CD14-positive monocyte (primary cell): ENCODE measurements around the gene ST7L. TPM values are rescaled to one million over a fixed set of nuclear protein-coding genes. Genes with fewer than 3 reads are reported as not detected.

Experiments
- DNase-seq, 3 donors: peaks; one replicate each; pipeline ENCODE4 v3.0.0-alpha.2; 2011 to 2022
- H2AFZ ChIP-seq: 2 replicates; pipeline ENCODE4 v1.6.0; 2012; ENCODE audit warnings: mild to moderate bottlenecking, low read depth, low read length, inconsistent platforms; ENCODE audit not compliant: insufficient read depth, poor library complexity, severe bottlenecking
- H3K27ac ChIP-seq, 2 donors: 1 replicate in 1 of 2; 2 replicates in 1 of 2; pipeline ENCODE4 v1.5.1; 2012 to 2013; ENCODE audit warnings: low read length in 2 of 2, control low read depth in 1 of 2, inconsistent platforms in 1 of 2, low read depth in 1 of 2, mild to moderate bottlenecking in 1 of 2
- H3K27me3 ChIP-seq, 2 donors: one replicate each; pipeline versions ENCODE4 v1.6.0 to v1.6.1; 2011 to 2013; ENCODE audit warnings: low read length in 2 of 2; ENCODE audit not compliant: control insufficient read depth in 2 of 2, insufficient read depth in 2 of 2
- H3K36me3 ChIP-seq, 2 donors: replicated peaks in 1 of 2; 1 replicate in 1 of 2; 2 replicates in 1 of 2; pipeline versions ENCODE4 v1.5.1 to v1.6.1; 2012 to 2013; ENCODE audit warnings: low read length in 2 of 2, control low read depth in 1 of 2, inconsistent platforms in 1 of 2, mild to moderate bottlenecking in 1 of 2; ENCODE audit not compliant: insufficient read depth in 2 of 2, control insufficient read depth in 1 of 2
- H3K4me1 ChIP-seq, 2 donors: 1 replicate in 1 of 2; 2 replicates in 1 of 2; pipeline versions ENCODE4 v1.5.1 to v1.6.1; 2012 to 2013; ENCODE audit warnings: low read length in 2 of 2, control low read depth in 1 of 2, inconsistent platforms in 1 of 2, mild to moderate bottlenecking in 1 of 2, moderate library complexity in 1 of 2; ENCODE audit not compliant: insufficient read depth in 2 of 2, control insufficient read depth in 1 of 2
- H3K4me2 ChIP-seq: replicated peaks from 2 replicates; pipeline ENCODE3; 2012; ENCODE audit warnings: low read length, moderate library complexity, mild to moderate bottlenecking; ENCODE audit not compliant: poor library complexity, severe bottlenecking; ENCODE audit errors: extremely low read depth
- H3K4me3 ChIP-seq, 3 experiments: fragments of 200-600 bp in 1 of 3; sonication (generic) in 1 of 3; replicated peaks in 1 of 3; 1 replicate in 2 of 3; 2 replicates in 1 of 3; pipeline ENCODE4 v1.5.1; 2011 to 2013; ENCODE audit warnings: low read length in 3 of 3, mild to moderate bottlenecking in 3 of 3, control low read depth in 2 of 3, low read depth in 2 of 3, inconsistent platforms in 1 of 3, moderate library complexity in 1 of 3
- H3K79me2 ChIP-seq: 2 replicates; pipeline ENCODE4 v1.6.0; 2012; ENCODE audit warnings: mild to moderate bottlenecking, control low read depth, inconsistent platforms, low read length, moderate library complexity; ENCODE audit not compliant: insufficient read depth
- H3K9ac ChIP-seq: 2 replicates; pipeline ENCODE4 v1.6.0; 2017; ENCODE audit warnings: low read length, mild to moderate bottlenecking; ENCODE audit not compliant: insufficient read depth, poor library complexity, severe bottlenecking
- H3K9me3 ChIP-seq, 2 donors: replicated peaks in 1 of 2; 1 replicate in 1 of 2; 2 replicates in 1 of 2; pipeline versions ENCODE4 v1.5.1 to v1.6.1; 2012 to 2013; ENCODE audit warnings: low read length in 2 of 2, control low read depth in 1 of 2; ENCODE audit not compliant: control insufficient read depth in 1 of 2, insufficient read depth in 1 of 2
- H4K20me1 ChIP-seq: 2 replicates; pipeline ENCODE4 v1.6.0; 2012; ENCODE audit warnings: mild to moderate bottlenecking, low read length, control low read depth, moderate library complexity; ENCODE audit not compliant: insufficient read depth
- H3K27ac Mint-ChIP-seq, 7 donors: one replicate each; pipeline ENCODE4 v1.8.0; 2020; ENCODE audit warnings: mild to moderate bottlenecking in 7 of 7, mixed read lengths in 7 of 7, moderate library complexity in 6 of 7, inconsistent platforms in 2 of 7
- H3K27me3 Mint-ChIP-seq, 3 donors: one replicate each; pipeline ENCODE4 v1.8.0; 2021 to 2022; ENCODE audit warnings: low read depth in 3 of 3, mild to moderate bottlenecking in 3 of 3, mixed read lengths in 3 of 3, moderate library complexity in 3 of 3, inconsistent platforms in 1 of 3
- H3K36me3 Mint-ChIP-seq, 2 donors: one replicate each; pipeline ENCODE4 v1.8.0; 2020; ENCODE audit warnings: mixed read lengths in 2 of 2, inconsistent platforms in 1 of 2, mild to moderate bottlenecking in 1 of 2
- H3K4me1 Mint-ChIP-seq: one replicate; pipeline ENCODE4 v1.8.0; 2020; ENCODE audit warnings: mild to moderate bottlenecking, mixed read lengths
- H3K4me3 Mint-ChIP-seq, 2 donors: one replicate each; pipeline ENCODE4 v1.8.0; 2020; ENCODE audit warnings: mild to moderate bottlenecking in 2 of 2, mixed read lengths in 2 of 2, moderate library complexity in 1 of 2
- H3K9me3 Mint-ChIP-seq, 7 donors: one replicate each; pipeline ENCODE4 v1.8.0; 2020 to 2022; ENCODE audit warnings: mixed read lengths in 7 of 7, mild to moderate bottlenecking in 6 of 7, moderate library complexity in 6 of 7, inconsistent platforms in 2 of 7
- intact Hi-C, 2 donors: fragments of 100-400 bp; cut with micrococcal nuclease; formaldehyde crosslinking; loops; one replicate each; pipeline versions ENCODE4 v1.15.0 to v1.15.1; 2023
- polyA plus RNA-seq, 3 donors: library from polyadenylated mRNA; depleted of rRNA in 1 of 3; unstranded in 2 of 3; stranded (reverse) in 1 of 3; fragments of 300-500 nt in 2 of 3; fragments of >200 nt in 1 of 3; fragmentation: Illumina TruSeq in 2 of 3; gene quantifications; 1 replicate in 2 of 3; 2 replicates in 1 of 3; pipeline ENCODE4 v1.2.3, GENCODE V29; 2012 to 2021
- TF ChIP-seq, protein P1 (sequence below): fragments of 200-600 bp; IDR thresholded peaks from one replicate; pipeline ENCODE4 v1.8.0; 2022; ENCODE audit warnings: antibody characterized with exemption, mild to moderate bottlenecking

Gene ST7L
- polyA plus RNA-seq, 3 donors: 5.4 to 10.0 (median 6.1) TPM

DNA sequence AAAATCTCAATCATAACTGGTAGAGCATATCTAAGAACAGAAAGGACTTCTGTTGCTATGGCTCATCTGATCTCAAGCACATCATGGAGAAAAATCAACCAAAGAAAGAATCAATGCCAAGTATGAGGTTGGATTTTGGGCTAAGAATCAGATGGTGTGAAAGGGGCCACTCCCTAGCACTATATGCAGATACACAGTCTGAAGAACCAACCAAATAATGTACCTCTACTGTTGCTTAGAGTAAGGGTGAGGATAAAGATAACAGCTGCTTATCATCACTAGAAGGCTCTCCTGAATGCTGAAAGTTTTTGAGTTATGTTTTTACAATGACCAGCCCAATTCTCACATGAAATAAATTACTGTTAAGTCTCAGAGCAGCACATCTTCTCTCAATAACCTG lies 35.6 kb downstream of the ST7L start:
- intact Hi-C loops: no loop called here
- no peak overlapping the region for H3K4me2 ChIP-seq
- H3K27me3 Mint-ChIP-seq: no peaks in the 10 kb centered on the region
- H3K9me3 ChIP-seq: no peaks in the 10 kb centered on the region
- TF ChIP-seq, protein P1, sequence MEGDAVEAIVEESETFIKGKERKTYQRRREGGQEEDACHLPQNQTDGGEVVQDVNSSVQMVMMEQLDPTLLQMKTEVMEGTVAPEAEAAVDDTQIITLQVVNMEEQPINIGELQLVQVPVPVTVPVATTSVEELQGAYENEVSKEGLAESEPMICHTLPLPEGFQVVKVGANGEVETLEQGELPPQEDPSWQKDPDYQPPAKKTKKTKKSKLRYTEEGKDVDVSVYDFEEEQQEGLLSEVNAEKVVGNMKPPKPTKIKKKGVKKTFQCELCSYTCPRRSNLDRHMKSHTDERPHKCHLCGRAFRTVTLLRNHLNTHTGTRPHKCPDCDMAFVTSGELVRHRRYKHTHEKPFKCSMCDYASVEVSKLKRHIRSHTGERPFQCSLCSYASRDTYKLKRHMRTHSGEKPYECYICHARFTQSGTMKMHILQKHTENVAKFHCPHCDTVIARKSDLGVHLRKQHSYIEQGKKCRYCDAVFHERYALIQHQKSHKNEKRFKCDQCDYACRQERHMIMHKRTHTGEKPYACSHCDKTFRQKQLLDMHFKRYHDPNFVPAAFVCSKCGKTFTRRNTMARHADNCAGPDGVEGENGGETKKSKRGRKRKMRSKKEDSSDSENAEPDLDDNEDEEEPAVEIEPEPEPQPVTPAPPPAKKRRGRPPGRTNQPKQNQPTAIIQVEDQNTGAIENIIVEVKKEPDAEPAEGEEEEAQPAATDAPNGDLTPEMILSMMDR: no peak
- H3K4me1 Mint-ChIP-seq: no peaks in the 10 kb centered on the region
- no peak overlapping the region for H3K27ac Mint-ChIP-seq
- DNase-seq: no peak
- no peaks in the 10 kb centered on the region for H3K4me1 ChIP-seq
- no peak overlapping the region for H2AFZ ChIP-seq
- H3K4me3 ChIP-seq: no peak overlapping the region
- no peaks in the 10 kb centered on the region for H3K9me3 Mint-ChIP-seq
- H3K79me2 ChIP-seq: no peaks in the 10 kb centered on the region
- H3K27me3 ChIP-seq: no peaks in the 10 kb centered on the region
- H3K27ac ChIP-seq: no peak overlapping the region
- peaks cover 2 to 35% of the 10 kb centered on the region in 2 donors for H3K36me3 ChIP-seq
- no peak overlapping the region for H3K9ac ChIP-seq
- H3K4me3 Mint-ChIP-seq: no peak overlapping the region
- H3K36me3 Mint-ChIP-seq: peaks cover 15 to 23% of the 10 kb centered on the region in 2 donors
- no peaks in the 10 kb centered on the region for H4K20me1 ChIP-seq

DNA sequence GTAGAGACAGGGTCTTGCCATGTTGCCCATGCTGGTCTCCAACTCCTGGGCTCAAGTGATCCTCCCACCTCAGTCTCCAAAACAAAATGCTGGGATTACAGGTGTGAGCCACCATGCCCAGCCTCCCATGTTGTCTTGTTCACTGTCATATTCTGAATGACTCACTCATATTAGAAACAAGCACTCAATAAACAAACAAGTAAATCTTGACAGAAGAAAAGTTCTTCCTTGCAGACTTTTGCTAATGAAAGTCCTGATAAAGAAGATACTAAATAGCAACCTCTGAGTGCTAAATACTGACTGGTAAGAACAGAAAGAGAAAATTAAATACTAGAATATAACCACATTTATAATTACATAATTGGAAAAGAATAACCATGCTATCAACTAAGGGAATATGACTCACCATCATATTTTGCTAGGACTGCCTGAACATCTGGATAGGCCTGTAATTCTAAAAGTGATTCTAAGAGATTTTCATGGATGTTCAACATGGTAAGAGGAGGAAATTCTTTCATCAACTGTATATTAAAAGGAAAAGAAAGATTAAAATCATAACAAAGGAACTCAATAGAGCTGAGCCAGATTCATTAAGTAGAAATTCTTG lies 37.3 kb downstream of the ST7L start:
- Mint-ChIP-seq H3K27me3 (no peaks in the 10 kb centered on the region), H3K4me1 (no peaks in the 10 kb centered on the region), H3K4me3 (no peak overlapping the region), H3K9me3 (no peaks in the 10 kb centered on the region), H3K36me3 (peaks cover 19 to 36% of the 10 kb centered on the region in 2 donors), H3K27ac (no peak overlapping the region)
- intact Hi-C loops: no loop called here
- Histone ChIP-seq H3K4me3 (no peak overlapping the region), H3K9ac (no peak overlapping the region), H3K9me3 (no peaks in the 10 kb centered on the region), H3K4me2 (no peak overlapping the region), H3K79me2 (no peaks in the 10 kb centered on the region), H3K36me3 (peaks cover 4 to 47% of the 10 kb centered on the region in 2 donors), H2AFZ (no peak overlapping the region), H4K20me1 (no peaks in the 10 kb centered on the region), H3K27me3 (no peaks in the 10 kb centered on the region), H3K27ac (no peak overlapping the region), H3K4me1 (no peaks in the 10 kb centered on the region)
- no peak for DNase-seq
- TF ChIP-seq, protein P1: no peak
